H9 (cell line): Measurements from ENCODE around the gene ENTPD1. TPM values are rescaled to one million over a fixed set of nuclear protein-coding genes. Genes with fewer than 3 reads are reported as not detected.

ENCODE experiments used
- DNase-seq: peaks from one replicate; pipeline ENCODE4 v3.0.0-alpha.2; 2017
- H2AFZ ChIP-seq: one replicate; pipeline ENCODE4 v1.6.1; 2013; ENCODE audit warnings: mild to moderate bottlenecking, low read length, control low read depth, moderate library complexity
- H2AK5ac ChIP-seq: 2 replicates; pipeline ENCODE4 v1.6.1; 2013; ENCODE audit warnings: low read length, control low read depth, mixed read lengths; ENCODE audit not compliant: insufficient read length
- H2BK120ac ChIP-seq: one replicate; pipeline ENCODE4 v1.6.1; 2013; ENCODE audit warnings: low read depth, mild to moderate bottlenecking, low read length, control low read depth, inconsistent platforms; ENCODE audit not compliant: poor library complexity, severe bottlenecking
- H2BK12ac ChIP-seq: 2 replicates; pipeline ENCODE4 v1.6.1; 2013; ENCODE audit warnings: low read length, control low read depth, mixed read lengths, low read depth; ENCODE audit not compliant: insufficient read length
- H2BK15ac ChIP-seq: 2 replicates; pipeline ENCODE4 v1.6.1; 2013; ENCODE audit warnings: low read depth, low read length, control low read depth
- H2BK20ac ChIP-seq: one replicate; pipeline ENCODE4 v1.6.1; 2013; ENCODE audit warnings: low read depth, mild to moderate bottlenecking, low read length, control low read depth, inconsistent platforms; ENCODE audit not compliant: poor library complexity, severe bottlenecking
- H2BK5ac ChIP-seq: 2 replicates; pipeline ENCODE4 v1.6.1; 2013; ENCODE audit warnings: low read length, control low read depth, mixed read lengths; ENCODE audit not compliant: insufficient read length
- H3K14ac ChIP-seq: 2 replicates; pipeline ENCODE4 v1.6.1; 2013; ENCODE audit warnings: low read length, control low read depth; ENCODE audit not compliant: insufficient read depth
- H3K18ac ChIP-seq: 2 replicates; pipeline ENCODE4 v1.6.1; 2013; ENCODE audit warnings: low read depth, mild to moderate bottlenecking, mixed read lengths, low read length, control low read depth; ENCODE audit not compliant: insufficient read length
- H3K23ac ChIP-seq: 2 replicates; pipeline ENCODE4 v1.6.1; 2013; ENCODE audit warnings: low read length, control low read depth, mixed read lengths, low read depth; ENCODE audit not compliant: insufficient read length
- H3K23me2 ChIP-seq: 2 replicates; pipeline ENCODE4 v1.6.1; 2013; ENCODE audit warnings: low read depth, mild to moderate bottlenecking, mixed read lengths, low read length, control low read depth; ENCODE audit not compliant: insufficient read length, poor library complexity, severe bottlenecking
- H3K27ac ChIP-seq: 2 replicates; pipeline ENCODE4 v1.5.1; 2013; ENCODE audit warnings: low read length, control low read depth, mixed read lengths, low read depth; ENCODE audit not compliant: insufficient read length
- H3K27me3 ChIP-seq: 2 replicates; pipeline ENCODE4 v1.6.1; 2013; ENCODE audit warnings: low read length, control low read depth, inconsistent platforms; ENCODE audit not compliant: insufficient read depth
- H3K4ac ChIP-seq: 2 replicates; pipeline ENCODE4 v1.6.1; 2013; ENCODE audit warnings: low read depth, mild to moderate bottlenecking, control low read depth, inconsistent platforms, low read length, moderate library complexity
- H3K4me1 ChIP-seq: 2 replicates; pipeline ENCODE4 v1.6.1; 2013; ENCODE audit warnings: low read length, control low read depth, inconsistent platforms; ENCODE audit not compliant: insufficient read depth
- H3K4me2 ChIP-seq: 2 replicates; pipeline ENCODE4 v1.6.1; 2013; ENCODE audit warnings: low read length, control low read depth, mixed read lengths; ENCODE audit not compliant: insufficient read length, insufficient read depth
- H3K56ac ChIP-seq: 2 replicates; pipeline ENCODE4 v1.6.1; 2013; ENCODE audit warnings: low read depth, mild to moderate bottlenecking, mixed read lengths, low read length, control low read depth; ENCODE audit not compliant: insufficient read length
- H3K79me1 ChIP-seq: 2 replicates; pipeline ENCODE4 v1.6.1; 2013; ENCODE audit warnings: low read depth, mild to moderate bottlenecking, moderate library complexity, low read length, control low read depth, inconsistent platforms; ENCODE audit not compliant: insufficient read depth, poor library complexity, severe bottlenecking
- H3K79me2 ChIP-seq: 2 replicates; pipeline ENCODE4 v1.6.1; 2013; ENCODE audit warnings: low read length, control low read depth, inconsistent platforms; ENCODE audit not compliant: insufficient read depth
- H3K9ac ChIP-seq: 2 replicates; pipeline ENCODE4 v1.6.1; 2013; ENCODE audit warnings: low read length, control low read depth, mixed read lengths; ENCODE audit not compliant: insufficient read length; ENCODE audit errors: extremely low read depth
- H3K9me3 ChIP-seq: one replicate; pipeline ENCODE4 v1.6.1; 2013; ENCODE audit warnings: low read depth, low read length, inconsistent platforms; ENCODE audit not compliant: control insufficient read depth
- H3T11ph ChIP-seq: one replicate; pipeline ENCODE4 v1.6.1; 2013; ENCODE audit warnings: mild to moderate bottlenecking, low read length, control low read depth, inconsistent platforms
- H4K20me1 ChIP-seq: one replicate; pipeline ENCODE4 v1.6.1; 2013; ENCODE audit not compliant: control insufficient read depth, insufficient read length, insufficient read depth
- H4K5ac ChIP-seq: 2 replicates; pipeline ENCODE4 v1.6.1; 2013; ENCODE audit warnings: low read depth, mild to moderate bottlenecking, mixed read lengths, low read length, control low read depth; ENCODE audit not compliant: insufficient read length
- H4K8ac ChIP-seq: replicated peaks from 2 replicates; pipeline ENCODE4 v1.6.1; 2013; ENCODE audit warnings: low read length, control low read depth, mixed read lengths, low read depth; ENCODE audit not compliant: insufficient read length
- H4K91ac ChIP-seq: 2 replicates; pipeline ENCODE4 v1.6.1; 2013; ENCODE audit warnings: low read depth, mild to moderate bottlenecking, moderate library complexity, mixed read lengths, low read length, control low read depth; ENCODE audit not compliant: insufficient read length
- H3K27ac Mint-ChIP-seq, 3 experiments: 2 replicates in 2 of 3; 3 replicates in 1 of 3; pipeline ENCODE4 v1.8.0; 2020 to 2021; ENCODE audit warnings: mixed read lengths in 3 of 3, mild to moderate bottlenecking in 1 of 3, moderate library complexity in 1 of 3
- H3K27me3 Mint-ChIP-seq: 2 replicates; pipeline ENCODE4 v1.8.0; 2021; ENCODE audit warnings: low read depth, mild to moderate bottlenecking, moderate library complexity, mixed read lengths
- H3K36me3 Mint-ChIP-seq, 3 experiments: 2 replicates in 2 of 3; 3 replicates in 1 of 3; pipeline ENCODE4 v1.8.0; 2020 to 2021; ENCODE audit warnings: low read depth in 3 of 3, mixed read lengths in 3 of 3; ENCODE audit not compliant: insufficient read depth in 1 of 3
- H3K4me1 Mint-ChIP-seq, 2 experiments: 2 replicates each; pipeline ENCODE4 v1.8.0; 2020; ENCODE audit warnings: mixed read lengths in 2 of 2
- H3K4me3 Mint-ChIP-seq, 2 experiments: 2 replicates in 1 of 2; 3 replicates in 1 of 2; pipeline ENCODE4 v1.8.0; 2020 to 2021; ENCODE audit warnings: mild to moderate bottlenecking in 2 of 2, mixed read lengths in 2 of 2, moderate library complexity in 1 of 2
- H3K9me3 Mint-ChIP-seq, 2 experiments: 2 replicates in 1 of 2; 3 replicates in 1 of 2; pipeline ENCODE4 v1.8.0; 2020; ENCODE audit warnings: mild to moderate bottlenecking in 2 of 2, mixed read lengths in 2 of 2, moderate library complexity in 1 of 2
- CTCF ChIP-seq: fragments of 200-600 bp; sonication (generic); conservative IDR thresholded peaks from 3 replicates; pipeline ENCODE4 v1.8.0; 2021; ENCODE audit warnings: antibody characterized with exemption, mild to moderate bottlenecking
- WGBS: extraction: QIAGEN DNeasy Blood & Tissue Kit; methylation state at CpG from one replicate; pipeline ENCODE4 v1.1.7; 2013; ENCODE audit warnings: missing lambda C conversion rate, low lambda C conversion rate, mixed read lengths; ENCODE audit not compliant: insufficient read length; ENCODE audit errors: extremely low coverage; 5-methylcytosine and 5-hydroxymethylcytosine counted together
- total RNA-seq: library from RNA; stranded (reverse); gene quantifications from 2 replicates; pipeline ENCODE4 v1.2.1, GENCODE V29; 2021

ENTPD1 gene
- total RNA-seq, 1 experiment from 2014 or later: 1.9 TPM

GRCh38 chr10:95837783-95838182 is 81.8 kb downstream of the ENTPD1 start:
- H3K79me2 ChIP-seq: no peaks in the 10 kb centered on the region
- H4K8ac ChIP-seq: no peak overlapping the region
- H2BK15ac ChIP-seq: no peak overlapping the region
- Mint-ChIP-seq H3K27ac (no peak overlapping the region), H3K9me3 (no peaks in the 10 kb centered on the region; a peak in 1 of 5 replicates), H3K4me1 (peaks cover 9 to 11% of the 10 kb centered on the region in 2 experiments), H3K36me3 (no peaks in the 10 kb centered on the region), H3K27me3 (no peaks in the 10 kb centered on the region), H3K4me3 (no peak overlapping the region)
- no peaks in the 10 kb centered on the region for H3K4me1 ChIP-seq
- H3K4ac ChIP-seq: no peak overlapping the region
- no peak for DNase-seq
- H3K27me3 ChIP-seq: no peaks in the 10 kb centered on the region
- H4K91ac ChIP-seq: no peak overlapping the region
- H3K23ac ChIP-seq: no peak overlapping the region
- no peaks in the 10 kb centered on the region for H3K79me1 ChIP-seq
- H3K56ac ChIP-seq: no peak overlapping the region
- no peak overlapping the region for H2BK120ac ChIP-seq
- H2AK5ac ChIP-seq: no peak overlapping the region
- no peak overlapping the region for H3K27ac ChIP-seq
- H3K9ac ChIP-seq: no peak overlapping the region
- no peak overlapping the region for H3T11ph ChIP-seq
- no peak overlapping the region for H4K5ac ChIP-seq
- H2BK20ac ChIP-seq: no peak overlapping the region
- H3K14ac ChIP-seq: no peak overlapping the region
- no CpG with 5 or more reads among the region's 3 CpGs for WGBS
- H3K23me2 ChIP-seq: no peaks in the 10 kb centered on the region
- no peak overlapping the region for H2BK12ac ChIP-seq
- H2BK5ac ChIP-seq: no peak overlapping the region
- no peak overlapping the region for H2AFZ ChIP-seq
- H3K9me3 ChIP-seq: no peaks in the 10 kb centered on the region
- no peak overlapping the region for H3K18ac ChIP-seq
- H4K20me1 ChIP-seq: no peaks in the 10 kb centered on the region
- H3K4me2 ChIP-seq: no peak overlapping the region
- no peak for TF ChIP-seq CTCF
